GM12875 (cell line): ENCODE results near the gene TMEM167A.

Source experiments
- H3K4me3 ChIP-seq: one replicate; pipeline ENCODE4 v1.5.1; 2011; ENCODE audit warnings: low read depth, low read length, control low read depth
- TF ChIP-seq, protein P1 (sequence below): IDR thresholded peaks from 2 replicates; pipeline ENCODE4 v1.5.1; 2011; ENCODE audit warnings: low read depth, mild to moderate bottlenecking, control low read depth, inconsistent platforms, low read length, moderate library complexity, borderline replicate concordance; ENCODE audit not compliant: insufficient read depth

Gene TMEM167A

DNA sequence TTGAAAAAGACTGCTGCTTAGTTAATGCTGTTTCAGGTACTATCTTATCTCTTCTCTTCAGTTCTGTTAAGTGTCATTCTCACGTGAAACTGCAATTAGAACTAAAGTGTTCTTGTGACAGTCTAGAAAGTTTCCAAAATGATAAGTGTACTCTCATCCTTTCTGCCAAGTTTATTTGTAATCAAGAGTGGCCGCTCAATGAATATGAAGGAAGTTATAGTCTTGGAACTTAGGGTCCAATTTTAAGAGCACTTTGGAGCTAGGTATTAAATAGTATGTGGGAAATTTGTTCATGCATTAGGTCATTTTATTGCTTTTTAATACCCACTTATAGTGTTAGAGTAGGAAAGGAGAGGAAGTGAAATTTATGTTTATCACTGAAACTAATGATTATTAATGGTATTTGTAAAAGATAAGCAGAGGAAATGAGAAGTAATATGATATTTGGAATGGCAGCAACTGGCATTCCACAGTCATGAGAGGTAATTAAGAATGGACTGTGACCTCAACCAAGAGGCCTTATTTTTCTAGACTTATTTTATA is 20.6 kb upstream of the TMEM167A start:
- no peak overlapping the region for H3K4me3 ChIP-seq
- TF ChIP-seq, protein P1, sequence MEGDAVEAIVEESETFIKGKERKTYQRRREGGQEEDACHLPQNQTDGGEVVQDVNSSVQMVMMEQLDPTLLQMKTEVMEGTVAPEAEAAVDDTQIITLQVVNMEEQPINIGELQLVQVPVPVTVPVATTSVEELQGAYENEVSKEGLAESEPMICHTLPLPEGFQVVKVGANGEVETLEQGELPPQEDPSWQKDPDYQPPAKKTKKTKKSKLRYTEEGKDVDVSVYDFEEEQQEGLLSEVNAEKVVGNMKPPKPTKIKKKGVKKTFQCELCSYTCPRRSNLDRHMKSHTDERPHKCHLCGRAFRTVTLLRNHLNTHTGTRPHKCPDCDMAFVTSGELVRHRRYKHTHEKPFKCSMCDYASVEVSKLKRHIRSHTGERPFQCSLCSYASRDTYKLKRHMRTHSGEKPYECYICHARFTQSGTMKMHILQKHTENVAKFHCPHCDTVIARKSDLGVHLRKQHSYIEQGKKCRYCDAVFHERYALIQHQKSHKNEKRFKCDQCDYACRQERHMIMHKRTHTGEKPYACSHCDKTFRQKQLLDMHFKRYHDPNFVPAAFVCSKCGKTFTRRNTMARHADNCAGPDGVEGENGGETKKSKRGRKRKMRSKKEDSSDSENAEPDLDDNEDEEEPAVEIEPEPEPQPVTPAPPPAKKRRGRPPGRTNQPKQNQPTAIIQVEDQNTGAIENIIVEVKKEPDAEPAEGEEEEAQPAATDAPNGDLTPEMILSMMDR = no peak

DNA sequence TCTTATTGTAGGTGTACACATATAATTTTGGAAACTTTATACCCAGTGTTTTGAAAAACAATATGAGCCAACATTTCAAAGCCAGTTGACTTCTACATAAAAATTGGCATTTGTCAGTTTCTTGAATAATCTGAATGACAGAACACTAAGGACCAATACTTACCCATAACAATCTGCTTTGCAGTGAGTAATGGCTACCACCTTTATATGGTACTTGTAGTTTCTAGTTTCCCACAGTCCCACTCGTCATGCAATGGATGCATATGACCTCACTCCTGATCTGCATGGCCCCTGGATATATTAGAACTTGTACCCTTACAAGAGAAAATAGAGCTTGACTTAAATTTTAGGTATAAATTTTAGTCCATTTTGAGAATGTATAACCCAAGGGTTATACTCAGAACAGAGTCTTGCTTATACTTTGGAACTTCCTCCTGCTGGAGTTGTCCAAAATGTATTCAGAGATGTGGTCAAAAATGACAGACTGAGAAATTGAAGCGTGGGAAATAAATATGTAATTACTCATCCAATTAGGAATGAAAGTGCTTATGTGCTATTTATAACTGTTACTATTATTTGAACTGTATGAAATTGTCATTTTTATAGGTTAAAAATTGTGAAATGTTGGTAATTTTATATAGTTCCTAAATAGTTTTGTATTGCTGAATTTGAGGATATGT is 19.6 kb upstream of the TMEM167A start:
- TF ChIP-seq, protein P1 = no peak

DNA sequence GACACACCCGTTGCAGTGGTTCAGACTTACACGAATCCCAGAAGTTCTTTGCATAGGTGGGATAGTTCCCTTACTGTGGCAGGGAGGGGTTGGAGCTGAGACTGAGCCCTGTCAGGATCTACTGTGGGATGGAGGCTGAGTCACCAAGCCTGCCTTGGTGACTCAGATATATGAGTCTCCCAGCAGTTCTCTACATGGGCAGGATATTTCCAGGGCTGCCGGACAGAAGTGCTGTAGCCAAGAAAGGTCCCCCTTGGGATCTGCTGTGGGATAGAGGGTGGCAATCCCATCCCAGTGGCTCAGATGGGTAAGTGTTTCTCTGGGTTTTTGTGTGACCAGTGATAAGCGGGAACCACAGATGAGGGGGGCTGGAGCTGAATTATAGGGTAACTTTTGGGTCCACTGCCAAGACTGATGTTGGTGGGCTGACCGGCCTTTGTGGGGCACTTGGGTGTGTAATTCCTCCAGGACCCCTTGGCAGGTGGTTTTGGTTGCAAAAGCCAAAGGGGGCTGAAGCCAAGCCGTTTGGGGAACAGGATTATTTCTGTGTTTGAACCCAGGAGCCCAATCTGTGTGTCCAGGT is 18.9 kb upstream of the TMEM167A start:
- no peak overlapping the region for H3K4me3 ChIP-seq
- TF ChIP-seq, protein P1 = no peak

More for the DNA sequence above, 19.6 kb upstream of the TMEM167A start:
- no peak overlapping the region for H3K4me3 ChIP-seq

DNA sequence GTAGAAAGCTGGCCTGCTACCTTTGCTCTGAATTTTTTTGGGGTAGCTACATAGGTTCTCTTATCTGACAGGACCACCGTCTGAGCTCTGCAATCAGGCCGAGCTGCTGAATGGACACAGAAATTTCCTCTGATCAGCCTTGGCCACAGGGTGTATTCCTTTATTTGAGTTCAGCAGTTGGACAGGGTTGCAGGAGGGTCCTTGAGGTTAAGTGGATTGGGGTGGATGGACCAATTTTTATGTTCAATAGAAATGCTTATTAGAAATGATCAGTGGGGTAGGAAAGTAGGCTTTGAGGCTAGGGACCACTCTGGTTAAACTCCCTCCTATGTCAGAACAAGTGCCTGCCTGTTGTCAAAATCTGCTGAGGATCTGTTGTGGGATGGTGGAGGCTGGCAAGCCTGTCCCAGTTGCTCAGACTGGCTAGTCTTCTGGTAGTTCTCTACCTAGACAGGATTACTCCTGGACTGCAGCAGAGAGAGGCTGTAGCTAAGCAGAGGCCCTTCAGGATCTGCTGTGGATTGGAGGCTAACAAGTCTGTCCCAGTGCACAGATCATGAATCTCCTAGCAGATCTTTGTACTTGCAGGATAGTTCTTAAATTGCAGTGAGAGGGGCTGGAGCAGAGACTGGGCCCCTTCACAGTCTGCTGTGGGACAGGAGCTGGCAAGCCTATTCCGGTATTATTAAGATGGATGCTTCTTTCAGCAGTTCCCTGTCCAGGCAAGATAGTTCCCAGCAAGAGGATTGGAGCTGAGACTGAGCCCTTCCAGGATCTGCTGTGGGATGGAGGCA is 18.2 kb upstream of the TMEM167A start:
- no peak overlapping the region for H3K4me3 ChIP-seq
- TF ChIP-seq, protein P1 = no peak

DNA sequence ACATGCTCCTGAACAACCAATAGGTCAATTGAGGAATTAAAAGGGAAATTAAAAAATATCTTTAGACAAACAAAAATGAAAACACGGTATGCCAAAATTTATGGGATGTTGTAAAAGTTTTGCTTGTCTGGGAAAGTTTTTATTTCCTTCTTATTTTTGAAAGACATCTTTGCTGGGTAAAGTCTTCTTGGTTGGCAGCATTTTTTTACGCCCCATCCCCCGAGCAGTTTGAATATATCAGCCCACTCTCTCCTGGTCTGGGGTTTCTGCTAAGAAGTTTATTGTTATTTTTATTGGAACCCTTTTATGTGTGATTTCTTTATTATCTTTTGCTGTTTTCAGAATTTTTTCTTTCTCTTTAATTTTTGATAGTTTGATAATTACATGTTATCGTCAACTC is 16.5 kb upstream of the TMEM167A start:
- TF ChIP-seq, protein P1 = no peak
- no peak overlapping the region for H3K4me3 ChIP-seq

DNA sequence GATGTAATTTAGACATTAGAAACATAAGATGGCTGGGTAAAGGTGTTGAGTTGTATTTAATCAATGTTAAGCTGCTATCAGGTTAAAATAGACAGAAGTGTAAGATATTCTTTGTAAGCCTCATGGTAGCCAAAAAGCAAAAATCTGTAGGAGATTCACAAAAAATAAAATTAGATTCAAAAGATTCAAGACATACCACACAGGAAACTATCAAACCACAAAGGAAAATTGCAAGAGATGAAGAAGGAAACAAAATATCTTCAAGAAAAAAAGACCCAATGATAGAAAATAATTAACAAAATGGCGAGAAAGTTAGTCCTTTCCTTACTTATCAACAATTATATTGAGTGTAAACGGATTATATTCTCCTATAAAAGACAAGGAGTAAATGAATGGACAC is 15.4 kb upstream of the TMEM167A start:
- TF ChIP-seq, protein P1 = no peak
- H3K4me3 ChIP-seq = no peak overlapping the region
